Naive thymus-derived CD8-positive, alpha-beta T cell (primary cell): ENCODE measurements around the gene NFKBIE. TPM values are rescaled to one million over a fixed set of nuclear protein-coding genes. Genes with fewer than 3 reads are reported as not detected.

Source experiments
- ATAC-seq, 2 donors: fragments of 150-1000 bp; cut with Tn5 transposase in 1 of 2; sonication (Bioruptor Pico), chemical (Tn5 transposase) in 1 of 2; 1 replicate in 1 of 2; 2 replicates in 1 of 2; pipeline ENCODE4 v1.10.0; 2021; ENCODE audit warnings: mild to moderate bottlenecking in 2 of 2, moderate library complexity in 2 of 2
- POLR2A ChIA-PET: fragments of 350-600 bp; sonication (Branson Sonifier 250); formaldehyde crosslinking; loops from one replicate; lab custom pipeline; 2021; ENCODE audit warnings: antibody characterized with exemption; lab: Charles Lee
- DNase-seq, 10 donors: peaks; one replicate each; pipeline versions ENCODE4 v3.0.0 to v3.0.0-alpha.2; 2020 to 2022
- H3K27ac Mint-ChIP-seq, 10 donors: one replicate each; pipeline ENCODE4 v1.8.0; 2020 to 2022; ENCODE audit warnings: mild to moderate bottlenecking in 10 of 10, mixed read lengths in 10 of 10, moderate library complexity in 4 of 10, inconsistent platforms in 1 of 10
- H3K27me3 Mint-ChIP-seq, 5 donors: one replicate each; pipeline ENCODE4 v1.8.0; 2021 to 2022; ENCODE audit warnings: mixed read lengths in 5 of 5
- H3K36me3 Mint-ChIP-seq, 3 donors: one replicate each; pipeline ENCODE4 v1.8.0; 2020 to 2022; ENCODE audit warnings: mixed read lengths in 3 of 3, mild to moderate bottlenecking in 2 of 3, inconsistent platforms in 1 of 3
- H3K4me1 Mint-ChIP-seq, 4 donors: one replicate each; pipeline ENCODE4 v1.8.0; 2021 to 2022; ENCODE audit warnings: mixed read lengths in 4 of 4
- H3K4me3 Mint-ChIP-seq, 10 donors: one replicate each; pipeline ENCODE4 v1.8.0; 2020 to 2022; ENCODE audit warnings: mild to moderate bottlenecking in 10 of 10, mixed read lengths in 10 of 10, moderate library complexity in 6 of 10, inconsistent platforms in 1 of 10
- H3K9me3 Mint-ChIP-seq, 9 donors: one replicate each; pipeline ENCODE4 v1.8.0; 2020 to 2022; ENCODE audit warnings: mixed read lengths in 9 of 9, mild to moderate bottlenecking in 3 of 9, inconsistent platforms in 1 of 9, moderate library complexity in 1 of 9
- polyA plus RNA-seq, 3 donors: library from polyadenylated mRNA; unstranded; fragments of 300-500 nt; fragmentation: Illumina TruSeq; gene quantifications; one replicate each; pipeline ENCODE4 v1.2.3, GENCODE V29; 2021
- total RNA-seq, 8 experiments: library from RNA in 2 of 8; stranded (reverse) in 2 of 8; gene quantifications; one replicate each; pipeline ENCODE4 v1.2.3 and lab custom pipeline; 2021 to 2026

Gene NFKBIE
- total and polyA plus RNA-seq, 5 experiments from 2014 or later, result 2.7 to 14.4 (median 4.1) TPM

- no peak for DNase-seq
- Mint-ChIP-seq H3K4me1 (peaks cover 14 to 40% (median 35%) of the 10 kb centered on the region in 4 donors), H3K27ac (peak overlapping the region in 1 of 10 donors; percentile 32), H3K9me3 (no peaks in the 10 kb centered on the region), H3K4me3 (peak overlapping the region in 7 of 10 donors; percentile 30 to 77 (median 62)), H3K36me3 (no peaks in the 10 kb centered on the region), H3K27me3 (peaks cover 0 to 7% (median 0%) of the 10 kb centered on the region in 5 donors)
- no peak for ATAC-seq
- POLR2A ChIA-PET, result interaction anchor here (1.4 kb wide), 1 partner anchor 27 kb away, joined by 5 read pairs; the partner anchor contains the start of gene HSP90AB1
Observed at GRCh38 chr6:44219815-44220784, 45.3 kb downstream of the NFKBIE start.

- peak overlapping the region; percentile 46 to 77 (median 68) for H3K4me3 Mint-ChIP-seq
- POLR2A ChIA-PET, result interaction anchor here (1.4 kb wide), 1 partner anchor 28 kb away, joined by 5 read pairs; the partner anchor contains the start of gene HSP90AB1
- no peaks in the 10 kb centered on the region for H3K36me3 Mint-ChIP-seq
- peak in 4 of 10 donors; percentile 10 to 41 (median 17) for DNase-seq
- peak overlapping the region in 2 of 10 donors; percentile 29 to 48 for H3K27ac Mint-ChIP-seq
- no peaks in the 10 kb centered on the region for H3K9me3 Mint-ChIP-seq
- H3K27me3 Mint-ChIP-seq, result peaks cover 0 to 7% (median under 1%) of the 10 kb centered on the region in 5 donors
- ATAC-seq, result peak in 1 of 2 donors; percentile 7
- H3K4me1 Mint-ChIP-seq, result peaks cover 11 to 38% (median 31%) of the 10 kb centered on the region in 4 donors
Observed at GRCh38 chr6:44219053-44219814, 46.1 kb downstream of the NFKBIE start.

DNA sequence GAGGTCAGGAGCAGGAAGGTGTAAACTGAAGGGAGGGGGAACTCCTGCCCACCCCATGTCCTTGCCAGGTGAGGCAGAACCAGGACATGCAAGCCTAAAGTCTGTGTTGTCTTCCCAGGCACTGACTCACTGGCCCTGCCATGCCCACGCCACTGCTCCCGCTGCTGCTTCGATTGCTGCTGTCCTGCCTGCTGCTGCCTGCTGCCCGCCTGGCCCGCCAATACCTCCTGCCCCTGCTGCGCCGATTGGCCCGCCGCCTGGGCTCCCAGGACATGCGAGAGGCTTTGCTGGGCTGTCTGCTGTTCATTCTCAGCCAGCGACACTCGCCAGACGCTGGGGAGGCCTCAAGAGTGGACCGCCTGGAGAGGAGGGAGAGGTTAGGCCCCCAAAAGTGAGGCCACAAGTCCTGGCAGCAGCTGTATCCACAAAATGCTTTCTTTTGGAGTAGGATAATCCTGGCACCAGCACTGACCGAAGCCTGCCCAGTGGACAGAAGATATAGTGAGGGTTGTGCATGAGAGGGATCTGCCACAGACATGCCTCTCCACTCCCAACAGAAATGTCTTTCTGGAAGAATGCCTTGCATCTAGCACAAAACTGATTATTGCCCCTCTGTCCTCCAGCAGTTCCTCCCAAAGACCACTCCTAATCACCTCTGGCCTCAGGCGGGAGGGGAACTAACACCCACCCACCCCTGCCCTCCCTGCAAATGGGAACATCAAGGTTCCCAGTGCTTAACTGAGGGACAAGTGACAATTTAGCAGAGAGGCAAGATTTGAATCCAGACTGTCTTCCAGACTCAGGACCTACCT, 47.8 kb downstream of the NFKBIE start:
- H3K9me3 Mint-ChIP-seq, result no peaks in the 10 kb centered on the region
- DNase-seq, result no peak
- no peak overlapping the region for H3K4me3 Mint-ChIP-seq
- peaks cover 0 to 7% (median 2%) of the 10 kb centered on the region in 5 donors for H3K27me3 Mint-ChIP-seq
- POLR2A ChIA-PET, result no interaction called here
- peaks cover 5 to 27% (median 20%) of the 10 kb centered on the region in 4 donors for H3K4me1 Mint-ChIP-seq
- ATAC-seq, result no peak
- no peak overlapping the region for H3K27ac Mint-ChIP-seq
- no peaks in the 10 kb centered on the region for H3K36me3 Mint-ChIP-seq

DNA sequence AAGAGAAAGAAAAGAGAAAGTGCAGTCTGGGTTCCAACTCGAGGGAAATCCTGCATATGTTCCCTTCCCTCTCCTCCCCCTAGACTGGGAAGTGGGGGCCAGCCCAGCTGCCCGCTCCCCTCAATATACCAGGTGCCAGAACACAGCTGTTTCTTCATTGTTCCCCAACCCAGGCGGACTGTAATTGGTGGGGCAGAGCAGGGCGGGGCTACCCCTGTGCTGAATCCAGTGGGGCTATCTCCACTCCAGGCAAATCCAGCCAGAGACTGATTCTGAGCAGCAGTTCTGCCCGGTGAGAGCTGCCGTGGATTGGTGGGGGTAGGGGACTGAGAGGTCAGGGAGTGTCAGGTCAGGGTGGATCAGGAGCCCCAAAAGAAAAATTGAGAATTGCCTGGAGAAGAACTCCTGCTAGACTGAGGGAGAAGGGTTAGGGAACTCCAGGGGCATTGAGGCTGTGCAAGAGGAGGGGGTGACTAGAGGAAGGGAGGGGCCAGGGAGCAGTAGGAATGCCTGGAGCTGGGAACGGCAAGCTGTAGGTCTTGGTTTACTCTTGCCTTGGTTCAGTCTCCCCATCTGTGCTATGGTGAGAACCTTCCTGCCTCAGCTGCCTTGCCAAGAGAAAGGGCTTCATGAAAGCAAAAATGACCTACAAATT, 48.5 kb downstream of the NFKBIE start, which contains the start of gene MYMX:
Gene MYMX (plus strand): TSS at position 250 of the 655 bp plus-strand sequence. CDS start 546 bp downstream, outside the sequence.
- Mint-ChIP-seq H3K4me3 (no peak within 1 kb of the TSS), H3K27me3 (peaks cover 0 to 7% (median 4%) of the 10 kb centered on the region in 5 donors), H3K9me3 (no peaks in the 10 kb centered on the region), H3K4me1 (peaks cover 5 to 26% (median 18%) of the 10 kb centered on the region in 4 donors), H3K27ac (no peak within 1 kb of the TSS), H3K36me3 (no peaks in the 10 kb centered on the region)
- DNase-seq (no peak), ATAC-seq (no peak)
- POLR2A ChIA-PET, result interaction anchor here (0.7 kb wide), 1 partner anchor 39 kb away, joined by 4 read pairs; no protein-coding TSS in a partner anchor

GRCh38 chr6:44214307-44214706, 51.0 kb downstream of the NFKBIE start:
- POLR2A ChIA-PET, result interaction anchor here (0.9 kb wide), 1 partner anchor 11 kb away, joined by 3 read pairs; no protein-coding TSS in a partner anchor
- H3K9me3 Mint-ChIP-seq, result no peaks in the 10 kb centered on the region
- no peak overlapping the region for H3K4me3 Mint-ChIP-seq
- no peak overlapping the region for H3K27ac Mint-ChIP-seq
- DNase-seq (no peak), ATAC-seq (no peak)
- H3K36me3 Mint-ChIP-seq, result no peaks in the 10 kb centered on the region
- H3K27me3 Mint-ChIP-seq, result peaks cover 0 to 7% (median 4%) of the 10 kb centered on the region in 5 donors
- H3K4me1 Mint-ChIP-seq, result peaks cover 0 to 10% (median 7%) of the 10 kb centered on the region in 4 donors

- H3K4me3 Mint-ChIP-seq, result no peak overlapping the region
- POLR2A ChIA-PET, result no interaction called here
Observed at GRCh38 chr6:44211284-44211683, 54.1 kb downstream of the NFKBIE start.

More at GRCh38 chr6:44211284-44211683, 54.1 kb downstream of the NFKBIE start:
- ATAC-seq (no peak), DNase-seq (no peak)
- Mint-ChIP-seq H3K9me3 (no peaks in the 10 kb centered on the region), H3K36me3 (no peaks in the 10 kb centered on the region), H3K27ac (no peak overlapping the region), H3K27me3 (peaks cover 0 to 4% (median 3%) of the 10 kb centered on the region in 5 donors), H3K4me1 (no peaks in the 10 kb centered on the region)

Other genes with a start within 250 kb of the NFKBIE start
- 10 to 100 TPM; 17.0 to 20.4 TPM for gene MRPL14, start 138.1 kb downstream of the NFKBIE start, total RNA-seq
- 10 to 100 TPM; 76.5 to 89.3 (median 80.3) TPM for gene MRPL14, start 138.1 kb downstream of the NFKBIE start, polyA plus RNA-seq
- 10 to 100 TPM; 15.5 to 15.9 TPM for gene TMEM63B, start 138.0 kb downstream of the NFKBIE start, total RNA-seq
- 1 to 10 TPM in 1 of 3 donors, under 1 TPM in 2; 0.26 to 2.2 (median 0.96) TPM for gene TMEM63B, start 138.0 kb downstream of the NFKBIE start, polyA plus RNA-seq
- not detected for gene CAPN11, start 106.7 kb downstream of the NFKBIE start, total RNA-seq
- not detected for gene CAPN11, start 106.7 kb downstream of the NFKBIE start, polyA plus RNA-seq
- not detected for gene MYMX, start 48.6 kb downstream of the NFKBIE start, total RNA-seq
- gene MYMX, start 48.6 kb downstream of the NFKBIE start, polyA plus RNA-seq, result not detected
- gene SLC29A1, start 42.0 kb downstream of the NFKBIE start, total RNA-seq, result 1 to 10 TPM; 1.3 to 2.3 TPM
- 1 to 10 TPM; 2.0 to 2.6 (median 2.5) TPM for gene SLC29A1, start 42.0 kb downstream of the NFKBIE start, polyA plus RNA-seq
- 100 to 1,000 TPM; 480 to 502 TPM for gene HSP90AB1, start 18.4 kb downstream of the NFKBIE start, total RNA-seq
- gene HSP90AB1, start 18.4 kb downstream of the NFKBIE start, polyA plus RNA-seq, result 100 to 1,000 TPM; 420 to 607 (median 518) TPM
- gene SLC35B2, start 8.0 kb downstream of the NFKBIE start, total RNA-seq, result 10 to 100 TPM; 18.0 to 18.3 TPM
- gene SLC35B2, start 8.0 kb downstream of the NFKBIE start, polyA plus RNA-seq, result 10 to 100 TPM; 31.9 to 40.1 (median 39.0) TPM
- not detected for gene TMEM151B, start 4.9 kb upstream of the NFKBIE start, total RNA-seq
- gene TMEM151B, start 4.9 kb upstream of the NFKBIE start, polyA plus RNA-seq, result not detected
- 10 to 100 TPM; 23.8 to 24.1 TPM for gene AARS2, start 47.8 kb upstream of the NFKBIE start, total RNA-seq
- gene AARS2, start 47.8 kb upstream of the NFKBIE start, polyA plus RNA-seq, result 10 to 100 TPM in 1 of 3 donors, 1 to 10 TPM in 2; 5.2 to 13.5 (median 6.3) TPM
- not detected for gene SPATS1, start 77.1 kb upstream of the NFKBIE start, total RNA-seq
- not detected for gene SPATS1, start 77.1 kb upstream of the NFKBIE start, polyA plus RNA-seq
- gene CDC5L, start 122.2 kb upstream of the NFKBIE start, total RNA-seq, result 10 to 100 TPM; 21.7 to 21.8 TPM
- 10 to 100 TPM in 2 of 3 donors, 1 to 10 TPM in 1; 9.6 to 14.9 (median 12.9) TPM for gene CDC5L, start 122.2 kb upstream of the NFKBIE start, polyA plus RNA-seq